ENCODE data around the gene ARHGEF2.

DNA sequence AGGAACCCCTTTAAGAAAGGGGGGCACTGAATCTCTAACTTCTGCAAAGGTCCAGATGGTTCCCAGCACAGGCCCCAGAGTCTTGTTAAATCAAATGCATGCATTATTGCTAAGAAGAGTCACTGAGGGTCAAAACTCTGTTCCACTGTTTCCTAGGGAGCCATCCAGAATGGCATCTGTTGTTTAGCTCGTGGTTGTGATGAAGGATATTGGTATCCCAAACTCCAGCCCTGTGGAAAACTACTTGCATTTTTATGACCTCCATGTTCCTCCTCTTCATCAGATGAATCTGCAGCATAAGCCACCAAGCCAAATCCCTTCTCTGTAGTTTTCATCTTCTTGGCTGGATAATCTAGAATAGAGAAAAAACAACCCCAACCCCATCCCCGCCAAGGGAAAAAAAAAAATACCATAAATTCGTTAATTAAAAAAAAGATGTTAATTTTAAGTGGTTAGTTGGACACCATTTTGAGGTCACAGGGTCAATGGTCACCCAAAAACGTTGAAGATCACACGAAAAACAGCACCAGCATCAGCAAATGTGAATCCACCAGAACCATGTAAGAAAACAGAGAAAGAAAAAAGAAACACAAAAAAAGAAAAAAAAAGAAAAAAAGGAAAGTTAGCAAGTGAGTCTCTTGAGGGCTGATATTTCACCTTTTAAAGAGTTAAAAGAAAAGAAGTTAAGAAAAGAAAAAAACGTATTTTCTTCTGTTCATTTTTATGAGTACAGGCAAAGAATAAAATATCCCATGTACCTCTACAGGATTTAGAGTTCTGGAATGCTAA is 64.2 kb downstream of the ARHGEF2 start:
- TF ChIP-seq EZH2 (IDR thresholded peaks at IDR 0.05; ENCODE audit: insufficient read depth, poor library complexity, severe bottlenecking) (no peak), EZH2phosphoT487 (IDR thresholded peaks at IDR 0.05; ENCODE audit: insufficient read depth, low read depth) (no peak)

All from GM23248 (cell line).